HepG2 (cell line): Measurements from ENCODE around the gene ZNF593OS. TPM values are rescaled to one million over a fixed set of nuclear protein-coding genes. Genes with fewer than 3 reads are reported as not detected.
A peak's percentile ranks its signal among the peaks of the same experiment; 100 is the strongest.

ENCODE experiments used
- CENPT ChIP-seq: sonication (generic); formaldehyde crosslinking; IDR thresholded peaks from 2 replicates; pipeline ENCODE4 v1.8.0; 2022; ENCODE audit warnings: low read depth, mild to moderate bottlenecking, moderate library complexity, missing genetic modification reagents
- DNMT1 ChIP-seq: sonication (generic); formaldehyde crosslinking; IDR thresholded peaks from 2 replicates; pipeline ENCODE4 v1.5.1; 2020; ENCODE audit warnings: mild to moderate bottlenecking, missing genetic modification reagents
- MAFK ChIP-seq, 2 experiments: IDR thresholded peaks in 1 of 2; conservative IDR thresholded peaks in 1 of 2; 2 replicates each; pipeline ENCODE4 v1.6.1; 2011; ENCODE audit warnings: improper control_type of control experiment in 2 of 2, low read length in 2 of 2
- NAIF1 ChIP-seq: sonication (generic); formaldehyde crosslinking; IDR thresholded peaks from 2 replicates; pipeline ENCODE4 v1.5.0; 2020; ENCODE audit warnings: mild to moderate bottlenecking, missing genetic modification reagents, borderline replicate concordance
- NONO ChIP-seq, 2 experiments: fragments of 450-650 bp in 1 of 2; sonication (generic) in 1 of 2; formaldehyde crosslinking in 1 of 2; IDR thresholded peaks in 1 of 2; conservative IDR thresholded peaks in 1 of 2; 2 replicates each; pipeline versions ENCODE4 v1.6.1 to v1.8.0; 2017 to 2022; ENCODE audit warnings: mild to moderate bottlenecking in 1 of 2, missing genetic modification reagents in 1 of 2, moderate library complexity in 1 of 2
- PPARG ChIP-seq: conservative IDR thresholded peaks from 2 replicates; pipeline ENCODE4 v1.6.1; 2016; ENCODE audit warnings: missing biosample characterization, missing genetic modification reagents
- SP140L ChIP-seq: sonication (generic); formaldehyde crosslinking; IDR thresholded peaks from 2 replicates; pipeline ENCODE4 v1.4.0; 2020; ENCODE audit warnings: missing genetic modification reagents, borderline replicate concordance
- SPEN ChIP-seq: sonication (generic); formaldehyde crosslinking; IDR thresholded peaks from 2 replicates; pipeline ENCODE4 v1.5.1; 2020; ENCODE audit warnings: low read depth, mild to moderate bottlenecking, missing genetic modification reagents
- TOPORS ChIP-seq: sonication (generic); formaldehyde crosslinking; IDR thresholded peaks from 2 replicates; pipeline ENCODE4 v1.8.0; 2023; ENCODE audit warnings: mild to moderate bottlenecking, missing genetic modification reagents
- ZMYM2 ChIP-seq: sonication (generic); formaldehyde crosslinking; IDR thresholded peaks from 2 replicates; pipeline ENCODE4 v1.8.0; 2022; ENCODE audit warnings: mild to moderate bottlenecking, missing genetic modification reagents
- ZNF354B ChIP-seq: sonication (generic); formaldehyde crosslinking; IDR thresholded peaks from 2 replicates; pipeline ENCODE4 v1.8.0; 2022; ENCODE audit warnings: mild to moderate bottlenecking, missing genetic modification reagents
- ZNF660 ChIP-seq: sonication (generic); formaldehyde crosslinking; IDR thresholded peaks from 2 replicates; pipeline ENCODE4 v1.5.1; 2020; ENCODE audit warnings: mild to moderate bottlenecking, low read depth, missing genetic modification reagents, borderline replicate concordance
- ZSCAN9 ChIP-seq: IDR thresholded peaks from 2 replicates; pipeline ENCODE4 v1.6.1; 2016; ENCODE audit warnings: borderline replicate concordance
- polyA plus RNA-seq, 8 experiments: library from polyadenylated mRNA; depleted of rRNA in 3 of 8; stranded (reverse) in 7 of 8; unstranded in 1 of 8; fragments of >200 nt; fragmentation: Illumina TruSeq in 4 of 8; extraction: Trizol in 4 of 8; gene quantifications; 2 replicates each; pipeline versions ENCODE4 v1.2.1 to v1.2.3, GENCODE V29; 2011 to 2016; ENCODE audit warnings: low read depth in 4 of 8, missing spikeins in 1 of 8, mixed read lengths in 1 of 8; ENCODE audit not compliant: insufficient read depth in 1 of 8
- total RNA-seq, 5 experiments: library from RNA; depleted of rRNA; stranded (reverse); fragments of >200 nt; fragmentation: Illumina TruSeq; extraction: Trizol; gene quantifications; 2 replicates each; pipeline ENCODE4 v1.2.3, GENCODE V29; 2016; ENCODE audit warnings: low read depth in 1 of 5
- TF ChIP-seq, protein P1 (sequence below): sonication (generic); formaldehyde crosslinking; conservative IDR thresholded peaks from 2 replicates; pipeline ENCODE4 v1.4.0; 2020; ENCODE audit warnings: missing genetic modification reagents
- TF ChIP-seq, protein P2 (sequence below): sonication (generic); formaldehyde crosslinking; IDR thresholded peaks from 2 replicates; pipeline ENCODE4 v1.4.0; 2020; ENCODE audit warnings: missing genetic modification reagents, borderline replicate concordance
- TF ChIP-seq, protein P3 (sequence below): sonication (generic); formaldehyde crosslinking; IDR thresholded peaks from 2 replicates; pipeline ENCODE4 v1.8.1; 2023; ENCODE audit warnings: mild to moderate bottlenecking, missing genetic modification reagents
- TF ChIP-seq, protein P4 (sequence below): sonication (generic); formaldehyde crosslinking; IDR thresholded peaks from 2 replicates; pipeline ENCODE4 v1.5.0; 2020; ENCODE audit warnings: missing genetic modification reagents, mild to moderate bottlenecking, borderline replicate concordance
- TF ChIP-seq, protein P5 (sequence below): sonication (generic); formaldehyde crosslinking; conservative IDR thresholded peaks from 2 replicates; pipeline ENCODE4 v1.8.1; 2023; ENCODE audit warnings: missing genetic modification reagents
- TF ChIP-seq, protein P6 (sequence below): sonication (generic); formaldehyde crosslinking; IDR thresholded peaks from 2 replicates; pipeline ENCODE4 v1.8.1; 2023; ENCODE audit warnings: mild to moderate bottlenecking, moderate library complexity, missing genetic modification reagents

Gene ZNF593OS
- total and polyA plus RNA-seq, 2 of the 13 experiments (the other 11 are each of a cell fraction or from before 2014, with no cell fraction given) = not detected

DNA sequence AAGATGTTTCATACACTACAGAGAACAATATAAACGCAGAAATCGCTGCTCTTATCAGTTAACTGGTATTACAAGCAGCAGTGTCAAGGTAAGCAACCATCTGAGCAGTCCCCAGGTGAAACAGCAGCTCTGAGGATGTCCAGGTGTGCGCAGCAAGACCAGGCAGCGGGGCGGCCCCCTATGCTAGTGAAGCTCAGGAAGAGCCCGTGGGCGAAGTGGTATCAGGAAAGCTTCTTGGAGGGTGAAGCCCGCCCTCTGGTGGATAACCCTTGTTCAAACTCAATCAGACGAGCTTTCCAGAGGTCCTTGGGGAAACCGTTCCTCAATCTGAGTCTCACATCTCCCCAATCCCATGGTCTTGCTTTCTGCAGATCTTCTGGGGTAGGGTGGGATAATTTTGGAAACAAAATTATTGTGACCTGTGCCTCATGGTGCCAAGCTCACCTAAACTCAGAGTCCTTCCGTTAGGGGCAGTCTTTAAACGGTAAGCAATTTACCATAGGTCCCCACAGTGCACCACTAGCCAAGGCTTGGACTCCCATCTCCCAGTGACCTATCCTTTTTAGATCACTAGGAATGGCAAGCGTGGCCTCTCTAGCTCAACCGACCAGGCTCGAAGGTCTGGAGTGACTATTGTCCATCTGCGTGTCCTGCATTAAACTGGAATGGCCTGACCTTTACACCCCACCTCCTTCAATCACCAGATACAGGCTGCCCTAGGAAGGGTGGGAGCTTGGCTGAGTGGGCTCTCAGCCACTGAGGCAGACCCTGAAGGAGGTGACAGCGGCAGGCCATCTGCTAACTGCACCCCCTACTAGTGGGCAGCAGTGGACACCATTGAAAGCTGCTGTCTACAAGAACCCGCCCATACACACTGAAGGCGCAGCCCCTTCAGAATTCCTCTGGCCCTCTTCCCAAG, 26.3 kb downstream of the ZNF593OS start (continued):
- TF ChIP-seq TOPORS (no peak), CENPT (no peak), ZNF354B (no peak), MAFK (conservative IDR thresholded peaks at IDR 0.05 in 1 of 2, IDR thresholded peaks at IDR 0.05 in 1 of 2; ENCODE audit: low read length in 2 of 2) (no peak), NAIF1 (CRISPR knock-in tag) (no peak), NONO (IDR thresholded peaks at IDR 0.05) (no peak), NONO (CRISPR knock-in tag; conservative IDR thresholded peaks at IDR 0.05) (no peak), SP140L (CRISPR knock-in tag) (0 out of 2 replicates have a peak, but pooled peaks have one; percentile 42), SPEN (CRISPR knock-in tag) (no peak), PPARG (CRISPR knock-in tag) (0 out of 2 replicates have a peak, but pooled peaks have one; percentile 25), DNMT1 (no peak), ZNF660 (CRISPR knock-in tag) (no peak), ZMYM2 (no peak), ZSCAN9 (CRISPR knock-in tag) (0 out of 2 replicates have a peak, but pooled peaks have one; percentile 32)
- TF ChIP-seq, protein P1, sequence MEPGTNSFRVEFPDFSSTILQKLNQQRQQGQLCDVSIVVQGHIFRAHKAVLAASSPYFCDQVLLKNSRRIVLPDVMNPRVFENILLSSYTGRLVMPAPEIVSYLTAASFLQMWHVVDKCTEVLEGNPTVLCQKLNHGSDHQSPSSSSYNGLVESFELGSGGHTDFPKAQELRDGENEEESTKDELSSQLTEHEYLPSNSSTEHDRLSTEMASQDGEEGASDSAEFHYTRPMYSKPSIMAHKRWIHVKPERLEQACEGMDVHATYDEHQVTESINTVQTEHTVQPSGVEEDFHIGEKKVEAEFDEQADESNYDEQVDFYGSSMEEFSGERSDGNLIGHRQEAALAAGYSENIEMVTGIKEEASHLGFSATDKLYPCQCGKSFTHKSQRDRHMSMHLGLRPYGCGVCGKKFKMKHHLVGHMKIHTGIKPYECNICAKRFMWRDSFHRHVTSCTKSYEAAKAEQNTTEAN = no peak
- TF ChIP-seq, protein P2, sequence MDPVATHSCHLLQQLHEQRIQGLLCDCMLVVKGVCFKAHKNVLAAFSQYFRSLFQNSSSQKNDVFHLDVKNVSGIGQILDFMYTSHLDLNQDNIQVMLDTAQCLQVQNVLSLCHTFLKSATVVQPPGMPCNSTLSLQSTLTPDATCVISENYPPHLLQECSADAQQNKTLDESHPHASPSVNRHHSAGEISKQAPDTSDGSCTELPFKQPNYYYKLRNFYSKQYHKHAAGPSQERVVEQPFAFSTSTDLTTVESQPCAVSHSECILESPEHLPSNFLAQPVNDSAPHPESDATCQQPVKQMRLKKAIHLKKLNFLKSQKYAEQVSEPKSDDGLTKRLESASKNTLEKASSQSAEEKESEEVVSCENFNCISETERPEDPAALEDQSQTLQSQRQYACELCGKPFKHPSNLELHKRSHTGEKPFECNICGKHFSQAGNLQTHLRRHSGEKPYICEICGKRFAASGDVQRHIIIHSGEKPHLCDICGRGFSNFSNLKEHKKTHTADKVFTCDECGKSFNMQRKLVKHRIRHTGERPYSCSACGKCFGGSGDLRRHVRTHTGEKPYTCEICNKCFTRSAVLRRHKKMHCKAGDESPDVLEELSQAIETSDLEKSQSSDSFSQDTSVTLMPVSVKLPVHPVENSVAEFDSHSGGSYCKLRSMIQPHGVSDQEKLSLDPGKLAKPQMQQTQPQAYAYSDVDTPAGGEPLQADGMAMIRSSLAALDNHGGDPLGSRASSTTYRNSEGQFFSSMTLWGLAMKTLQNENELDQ = no peak
- TF ChIP-seq, protein P3, sequence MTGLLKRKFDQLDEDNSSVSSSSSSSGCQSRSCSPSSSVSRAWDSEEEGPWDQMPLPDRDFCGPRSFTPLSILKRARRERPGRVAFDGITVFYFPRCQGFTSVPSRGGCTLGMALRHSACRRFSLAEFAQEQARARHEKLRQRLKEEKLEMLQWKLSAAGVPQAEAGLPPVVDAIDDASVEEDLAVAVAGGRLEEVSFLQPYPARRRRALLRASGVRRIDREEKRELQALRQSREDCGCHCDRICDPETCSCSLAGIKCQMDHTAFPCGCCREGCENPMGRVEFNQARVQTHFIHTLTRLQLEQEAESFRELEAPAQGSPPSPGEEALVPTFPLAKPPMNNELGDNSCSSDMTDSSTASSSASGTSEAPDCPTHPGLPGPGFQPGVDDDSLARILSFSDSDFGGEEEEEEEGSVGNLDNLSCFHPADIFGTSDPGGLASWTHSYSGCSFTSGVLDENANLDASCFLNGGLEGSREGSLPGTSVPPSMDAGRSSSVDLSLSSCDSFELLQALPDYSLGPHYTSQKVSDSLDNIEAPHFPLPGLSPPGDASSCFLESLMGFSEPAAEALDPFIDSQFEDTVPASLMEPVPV = no peak
- TF ChIP-seq, protein P4, sequence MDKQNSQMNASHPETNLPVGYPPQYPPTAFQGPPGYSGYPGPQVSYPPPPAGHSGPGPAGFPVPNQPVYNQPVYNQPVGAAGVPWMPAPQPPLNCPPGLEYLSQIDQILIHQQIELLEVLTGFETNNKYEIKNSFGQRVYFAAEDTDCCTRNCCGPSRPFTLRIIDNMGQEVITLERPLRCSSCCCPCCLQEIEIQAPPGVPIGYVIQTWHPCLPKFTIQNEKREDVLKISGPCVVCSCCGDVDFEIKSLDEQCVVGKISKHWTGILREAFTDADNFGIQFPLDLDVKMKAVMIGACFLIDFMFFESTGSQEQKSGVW = no peak
- TF ChIP-seq, protein P5, sequence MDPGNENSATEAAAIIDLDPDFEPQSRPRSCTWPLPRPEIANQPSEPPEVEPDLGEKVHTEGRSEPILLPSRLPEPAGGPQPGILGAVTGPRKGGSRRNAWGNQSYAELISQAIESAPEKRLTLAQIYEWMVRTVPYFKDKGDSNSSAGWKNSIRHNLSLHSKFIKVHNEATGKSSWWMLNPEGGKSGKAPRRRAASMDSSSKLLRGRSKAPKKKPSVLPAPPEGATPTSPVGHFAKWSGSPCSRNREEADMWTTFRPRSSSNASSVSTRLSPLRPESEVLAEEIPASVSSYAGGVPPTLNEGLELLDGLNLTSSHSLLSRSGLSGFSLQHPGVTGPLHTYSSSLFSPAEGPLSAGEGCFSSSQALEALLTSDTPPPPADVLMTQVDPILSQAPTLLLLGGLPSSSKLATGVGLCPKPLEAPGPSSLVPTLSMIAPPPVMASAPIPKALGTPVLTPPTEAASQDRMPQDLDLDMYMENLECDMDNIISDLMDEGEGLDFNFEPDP (CRISPR knock-in tag) = no peak
- TF ChIP-seq, protein P6, sequence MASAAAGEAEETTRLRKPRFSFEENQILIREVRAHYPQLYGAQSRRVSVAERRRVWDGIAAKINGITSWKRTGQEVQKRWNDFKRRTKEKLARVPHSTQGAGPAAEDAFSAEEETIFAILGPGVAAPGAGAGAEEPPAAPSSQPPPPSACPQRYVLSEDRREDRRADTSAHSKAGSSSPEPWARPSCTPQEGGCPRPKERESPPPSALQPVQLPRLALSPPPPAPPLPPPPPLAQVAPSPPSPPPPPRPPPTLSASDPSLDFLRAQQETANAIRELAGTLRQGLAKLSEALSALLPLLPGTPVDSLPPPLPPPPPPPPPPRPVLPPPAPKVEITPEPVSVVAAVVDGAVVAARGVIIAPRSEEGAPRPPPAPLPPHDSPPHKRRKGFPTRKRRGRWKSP (CRISPR knock-in tag) = no peak
